Fibroblast of lung (primary cell): ENCODE results near the gene CCDC120. TPM values are rescaled to one million over a fixed set of nuclear protein-coding genes. Genes with fewer than 3 reads are reported as not detected.

Experiments used
- DNase-seq, 2 donors: peaks; one replicate each; pipeline versions ENCODE4 v3.0.0 to v3.0.0-alpha.2; 2010; ENCODE audit warnings: low read depth in 2 of 2
- H2AFZ ChIP-seq: 2 replicates; pipeline ENCODE4 v1.5.1; 2012; ENCODE audit warnings: low read length, control low read depth, inconsistent platforms
- H3K27ac ChIP-seq: 2 replicates; pipeline ENCODE4 v1.5.1; 2011; ENCODE audit warnings: low read length, control low read depth; ENCODE audit not compliant: insufficient read depth
- H3K27me3 ChIP-seq: 2 replicates; pipeline ENCODE4 v1.5.1; 2011; ENCODE audit warnings: mild to moderate bottlenecking, low read length; ENCODE audit not compliant: control insufficient read depth, insufficient read depth
- H3K36me3 ChIP-seq: 2 replicates; pipeline ENCODE4 v1.5.1; 2011; ENCODE audit warnings: low read length; ENCODE audit not compliant: control insufficient read depth, insufficient read depth
- H3K4me1 ChIP-seq: 2 replicates; pipeline ENCODE4 v1.5.1; 2011; ENCODE audit warnings: low read length; ENCODE audit not compliant: control insufficient read depth, insufficient read depth; ENCODE audit errors: extremely low read depth
- H3K4me2 ChIP-seq: 2 replicates; pipeline ENCODE4 v1.5.1; 2011; ENCODE audit warnings: low read length, control low read depth; ENCODE audit not compliant: insufficient read depth; ENCODE audit errors: extremely low read depth
- H3K4me3 ChIP-seq, 4 experiments: fragments of 200-600 bp in 1 of 4; sonication (generic) in 1 of 4; replicated peaks in 1 of 4; 2 replicates each; pipeline ENCODE4 v1.5.1; 2011 to 2016; ENCODE audit warnings: low read length in 4 of 4, low read depth in 3 of 4, mild to moderate bottlenecking in 3 of 4, control low read depth in 2 of 4, inconsistent platforms in 1 of 4, mixed read lengths in 1 of 4; ENCODE audit not compliant: insufficient read depth in 1 of 4; ENCODE audit errors: control extremely low read depth in 1 of 4
- H3K79me2 ChIP-seq: 2 replicates; pipeline ENCODE4 v1.5.1; 2012; ENCODE audit warnings: mild to moderate bottlenecking, low read length, inconsistent platforms; ENCODE audit not compliant: control insufficient read depth, insufficient read depth
- H3K9ac ChIP-seq: 2 replicates; pipeline ENCODE4 v1.5.1; 2011; ENCODE audit warnings: mild to moderate bottlenecking, low read length, control low read depth; ENCODE audit not compliant: insufficient read depth
- H3K9me3 ChIP-seq: 2 replicates; pipeline ENCODE4 v1.5.1; 2012; ENCODE audit warnings: low read depth, low read length; ENCODE audit not compliant: control insufficient read depth, insufficient read depth
- H4K20me1 ChIP-seq: 2 replicates; pipeline ENCODE4 v1.5.1; 2011; ENCODE audit warnings: low read length; ENCODE audit not compliant: control insufficient read depth, insufficient read depth; ENCODE audit errors: extremely low read depth
- CTCF ChIP-seq, 2 donors: IDR thresholded peaks in 1 of 2; conservative IDR thresholded peaks in 1 of 2; 1 replicate in 1 of 2; 2 replicates in 1 of 2; pipeline ENCODE4 v1.5.1; 2011 to 2012; ENCODE audit warnings: low read length in 2 of 2, control low read depth in 1 of 2, inconsistent platforms in 1 of 2, low read depth in 1 of 2, mild to moderate bottlenecking in 1 of 2
- EZH2 ChIP-seq: IDR thresholded peaks from 2 replicates; pipeline ENCODE4 v1.5.1; 2012; ENCODE audit warnings: low read length, control low read depth, mild to moderate bottlenecking; ENCODE audit errors: missing control alignments
- polyA plus RNA-seq, 2 donors: library from polyadenylated mRNA; depleted of rRNA in 1 of 2; stranded (reverse) in 1 of 2; unstranded in 1 of 2; fragments of >200 nt; gene quantifications; 2 replicates each; pipeline ENCODE4 v1.2.1, GENCODE V29; 2011 to 2012; ENCODE audit warnings: missing spikeins in 1 of 2
- total RNA-seq: library from RNA; depleted of rRNA; stranded (reverse); fragments of >200 nt; gene quantifications from 2 replicates; pipeline ENCODE4 v1.2.1, GENCODE V29; 2014

The CCDC120 gene
- total and polyA plus RNA-seq, 2 donors (not counting 1 experiment from before 2014, with no cell fraction given): 0.52 to 0.66 TPM

DNA sequence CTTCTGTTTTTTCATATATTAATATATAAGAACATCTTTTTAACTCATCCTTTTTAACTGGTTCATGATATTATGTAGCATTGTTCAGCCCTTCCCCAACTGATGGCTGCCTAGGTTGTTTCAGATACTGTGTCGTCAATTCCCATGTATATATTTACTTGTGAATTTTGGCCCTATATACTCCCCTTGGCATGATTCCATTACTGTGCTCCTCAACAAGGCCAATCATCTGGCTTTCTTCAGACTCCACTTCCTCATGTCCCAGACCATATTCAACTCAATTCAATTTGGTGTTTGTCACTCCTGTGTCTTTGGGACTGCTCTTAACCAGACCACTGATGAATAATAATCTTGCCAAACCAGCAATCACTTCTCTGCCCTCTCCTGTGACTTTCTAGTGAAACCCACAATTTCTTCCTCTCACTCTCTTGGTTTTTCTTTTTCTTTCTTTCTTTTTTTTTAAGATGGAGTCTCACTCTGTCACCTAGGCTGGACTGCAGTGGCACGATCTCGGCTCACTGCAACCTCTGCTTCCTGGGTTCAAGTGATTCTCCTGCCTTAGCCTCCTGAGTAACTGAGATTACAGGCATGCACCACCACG lies 23.6 kb downstream of the CCDC120 start:
- Histone ChIP-seq H3K36me3 (no peaks in the 10 kb centered on the region), H4K20me1 (no peaks in the 10 kb centered on the region), H3K4me2 (no peak overlapping the region), H3K27me3 (no peaks in the 10 kb centered on the region), H3K79me2 (no peaks in the 10 kb centered on the region), H3K4me1 (no peaks in the 10 kb centered on the region), H2AFZ (no peak overlapping the region), H3K27ac (no peak overlapping the region), H3K9me3 (no peaks in the 10 kb centered on the region), H3K4me3 (no peak overlapping the region), H3K9ac (no peak overlapping the region)
- DNase-seq: no peak
- no peak for TF ChIP-seq EZH2
- TF ChIP-seq CTCF (conservative IDR thresholded peaks at IDR 0.05 in 1 of 2, IDR thresholded peaks at IDR 0.05 in 1 of 2; ENCODE audit: low read depth in 1 of 2, low read length in 2 of 2): no peak

- no peak overlapping the region for H3K4me2 ChIP-seq
- H3K4me3 ChIP-seq: no peak overlapping the region
- H3K36me3 ChIP-seq: no peaks in the 10 kb centered on the region
- H3K27me3 ChIP-seq: no peaks in the 10 kb centered on the region
- DNase-seq: no peak
- no peaks in the 10 kb centered on the region for H3K9me3 ChIP-seq
- H3K27ac ChIP-seq: no peak overlapping the region
- no peak overlapping the region for H3K9ac ChIP-seq
- no peaks in the 10 kb centered on the region for H3K79me2 ChIP-seq
- no peaks in the 10 kb centered on the region for H3K4me1 ChIP-seq
- no peak overlapping the region for H2AFZ ChIP-seq
- no peaks in the 10 kb centered on the region for H4K20me1 ChIP-seq
- no peak for TF ChIP-seq CTCF (conservative IDR thresholded peaks at IDR 0.05 in 1 of 2, IDR thresholded peaks at IDR 0.05 in 1 of 2; ENCODE audit: low read depth in 1 of 2, low read length in 2 of 2)
- no peak for TF ChIP-seq EZH2
Observed at GRCh38 chrX:49089553-49089952, 30.8 kb downstream of the CCDC120 start.

DNA sequence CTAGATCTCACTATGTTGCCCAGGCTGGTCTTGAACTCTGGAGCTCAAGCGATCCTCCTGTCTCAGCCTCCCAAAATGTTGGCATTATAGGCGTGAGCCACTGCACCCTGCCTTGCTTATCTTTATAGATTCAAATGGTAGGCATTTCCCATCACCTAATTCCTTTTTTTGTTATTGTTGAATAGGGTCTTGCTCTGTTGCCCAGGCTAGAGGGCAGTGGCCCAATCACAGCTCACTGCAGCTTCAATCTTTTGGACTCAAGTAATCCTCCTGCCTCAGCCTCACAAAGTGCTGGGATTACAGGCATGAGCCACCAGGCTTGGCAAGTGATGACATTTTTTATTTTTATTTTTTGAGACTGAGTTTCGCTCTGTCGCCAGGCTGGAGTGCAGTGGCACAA lies 37.6 kb downstream of the CCDC120 start:
- Histone ChIP-seq H3K9me3 (no peaks in the 10 kb centered on the region), H3K4me1 (no peaks in the 10 kb centered on the region), H3K27me3 (no peaks in the 10 kb centered on the region), H3K4me2 (no peak overlapping the region), H2AFZ (no peak overlapping the region), H3K27ac (no peak overlapping the region), H3K36me3 (no peaks in the 10 kb centered on the region), H4K20me1 (no peaks in the 10 kb centered on the region), H3K79me2 (no peaks in the 10 kb centered on the region), H3K4me3 (no peak overlapping the region), H3K9ac (no peak overlapping the region)
- TF ChIP-seq EZH2 (no peak), CTCF (conservative IDR thresholded peaks at IDR 0.05 in 1 of 2, IDR thresholded peaks at IDR 0.05 in 1 of 2; ENCODE audit: low read depth in 1 of 2, low read length in 2 of 2) (no peak)
- DNase-seq: no peak
